Mesothelial cell of epicardium (in vitro differentiated cells): ENCODE results near the gene PRPF40A. TPM values are rescaled to one million over a fixed set of nuclear protein-coding genes. Genes with fewer than 3 reads are reported as not detected.
A peak's percentile ranks its signal among the peaks of the same experiment; 100 is the strongest.
"Not testable (repeated sequence)": the region's sequence is repeated elsewhere in the genome, so short reads cannot be mapped to it uniquely, and the experiment has no call there.

ENCODE experiments used
- DNase-seq, 2 experiments: peaks; one replicate each; pipeline ENCODE4 v3.0.0; 2021; ENCODE audit warnings: low spot score in 2 of 2; ENCODE audit not compliant: unreplicated experiment in 2 of 2
- H3K27ac Mint-ChIP-seq: 2 replicates; pipeline ENCODE4 v1.8.0; 2021; ENCODE audit warnings: mixed read lengths
- H3K27me3 Mint-ChIP-seq: 2 replicates; pipeline ENCODE4 v1.8.0; 2021; ENCODE audit warnings: low read depth, mixed read lengths
- H3K36me3 Mint-ChIP-seq: 2 replicates; pipeline ENCODE4 v1.8.0; 2021; ENCODE audit warnings: mixed read lengths
- H3K4me1 Mint-ChIP-seq: 2 replicates; pipeline ENCODE4 v1.8.0; 2021; ENCODE audit warnings: mixed read lengths
- H3K4me3 Mint-ChIP-seq: 2 replicates; pipeline ENCODE4 v1.8.0; 2021; ENCODE audit warnings: mild to moderate bottlenecking, moderate library complexity, mixed read lengths
- H3K9me3 Mint-ChIP-seq: 2 replicates; pipeline ENCODE4 v1.8.0; 2021; ENCODE audit warnings: mixed read lengths
- CTCF ChIP-seq: fragments of 200-600 bp; sonication (generic); IDR thresholded peaks from one replicate; pipeline ENCODE4 v1.5.0; 2021; ENCODE audit warnings: antibody characterized with exemption; ENCODE audit not compliant: unreplicated experiment
- total RNA-seq: library from RNA; stranded (reverse); gene quantifications from 3 replicates; pipeline ENCODE4 v1.2.1, GENCODE V29; 2021

The PRPF40A gene
- 132 to 147 TPM (median 134 TPM) in 3 replicates for total RNA-seq

GRCh38 chr2:152717228-152718075, at the start of gene PRPF40A:
PRPF40A (minus strand) TSS chr2:152717461; CDS start chr2:152717439, 22 bp downstream.
- peak within 1 kb of the TSS; percentile 99 for H3K27ac Mint-ChIP-seq
- peak; percentile 93 to 96 for DNase-seq
- H3K4me1 Mint-ChIP-seq = peaks cover 41% of the 10 kb centered on the region
- H3K9me3 Mint-ChIP-seq = no peaks in the 10 kb centered on the region
- peak within 1 kb of the TSS; percentile 96 for H3K4me3 Mint-ChIP-seq
- peaks cover 13% of the 10 kb centered on the region for H3K36me3 Mint-ChIP-seq
- no peak for TF ChIP-seq CTCF
- H3K27me3 Mint-ChIP-seq = no peaks in the 10 kb centered on the region

- H3K4me3 Mint-ChIP-seq = no peak overlapping the region
- no peak for TF ChIP-seq CTCF
- peaks cover 3% of the 10 kb centered on the region for H3K36me3 Mint-ChIP-seq
- H3K27me3 Mint-ChIP-seq = no peaks in the 10 kb centered on the region
- DNase-seq = no peak
- no peak overlapping the region for H3K27ac Mint-ChIP-seq
- H3K9me3 Mint-ChIP-seq = no peaks in the 10 kb centered on the region
- H3K4me1 Mint-ChIP-seq = peaks cover 16% of the 10 kb centered on the region
These were observed 49.7 kb upstream of the PRPF40A start for GRCh38 chr2:152766928-152767327.

DNA sequence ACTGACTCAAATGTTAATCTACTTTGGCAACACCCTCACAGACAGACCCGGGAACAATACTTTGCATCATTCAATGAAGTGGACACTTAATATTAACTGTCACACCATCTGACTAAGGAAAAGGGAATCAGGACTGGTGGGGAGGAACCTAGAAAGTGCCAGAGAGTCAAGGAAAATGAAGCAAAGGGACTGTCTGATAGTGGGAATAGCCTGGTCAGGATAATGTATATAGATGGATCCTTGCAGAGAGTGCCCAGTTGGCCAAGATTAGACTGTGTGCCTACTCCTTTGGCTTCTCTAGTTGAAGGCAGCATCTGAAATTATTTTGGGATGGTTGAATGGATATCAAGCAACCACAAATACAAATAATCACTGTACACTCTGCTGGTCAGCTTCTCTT, 46.4 kb upstream of the PRPF40A start:
- no peak for TF ChIP-seq CTCF
- no peaks in the 10 kb centered on the region for H3K27me3 Mint-ChIP-seq
- H3K27ac Mint-ChIP-seq = no peak overlapping the region
- H3K9me3 Mint-ChIP-seq = no peaks in the 10 kb centered on the region
- H3K4me3 Mint-ChIP-seq = no peak overlapping the region
- DNase-seq = no peak
- H3K36me3 Mint-ChIP-seq = peaks cover 5% of the 10 kb centered on the region
- H3K4me1 Mint-ChIP-seq = peaks cover 12% of the 10 kb centered on the region

DNA sequence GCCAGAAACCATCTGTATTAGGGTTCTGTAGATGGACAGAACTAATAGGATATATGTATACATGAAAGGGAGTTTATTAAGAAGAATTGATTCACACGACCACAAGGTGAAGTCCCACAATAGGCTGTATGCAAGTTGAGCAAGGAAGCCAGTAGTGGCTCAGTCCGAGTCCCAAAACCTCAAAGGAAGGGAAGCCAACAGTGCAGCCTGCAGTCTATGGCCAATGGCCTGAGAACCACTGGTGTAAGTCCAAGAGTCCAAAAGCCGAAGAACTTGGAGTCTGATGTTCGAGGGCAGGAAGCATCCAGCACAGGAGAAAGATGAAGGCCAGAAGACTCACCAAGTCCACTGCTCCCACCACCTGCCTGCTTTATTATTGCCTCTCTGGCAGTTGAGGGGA, 45.9 kb upstream of the PRPF40A start:
- not testable (repeated sequence) for H3K36me3 Mint-ChIP-seq, DNase-seq, H3K9me3 Mint-ChIP-seq, H3K27ac Mint-ChIP-seq, H3K4me3 Mint-ChIP-seq, H3K27me3 Mint-ChIP-seq
- peaks cover 11% of the 10 kb centered on the region for H3K4me1 Mint-ChIP-seq

GRCh38 chr2:152762202-152762601, 44.9 kb upstream of the PRPF40A start:
- Mint-ChIP-seq H3K9me3 (no peaks in the 10 kb centered on the region), H3K27ac (peak overlapping the region; percentile 8), H3K4me3 (no peak overlapping the region), H3K27me3 (no peaks in the 10 kb centered on the region), H3K36me3 (peaks cover 7% of the 10 kb centered on the region), H3K4me1 (peaks cover 11% of the 10 kb centered on the region)
- DNase-seq = no peak
- no peak for TF ChIP-seq CTCF

DNA sequence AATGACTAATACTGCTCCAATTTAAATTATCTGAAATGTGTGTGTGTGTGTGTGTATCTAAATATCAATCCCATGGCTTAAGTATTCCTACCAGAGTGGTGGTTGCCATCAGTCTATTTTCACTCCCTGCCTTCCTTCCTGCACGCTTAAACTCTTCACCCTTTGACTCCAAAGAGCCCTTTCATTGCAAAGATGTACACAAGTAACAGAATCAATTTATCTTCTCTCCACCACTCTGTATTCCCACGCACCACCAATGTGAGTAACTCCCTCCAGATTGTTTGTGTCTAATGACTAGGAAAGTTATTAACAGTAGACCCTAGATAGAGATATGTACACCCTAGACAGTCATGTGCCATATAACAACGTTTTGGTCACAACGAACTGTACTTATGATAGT, 44.0 kb upstream of the PRPF40A start:
- Mint-ChIP-seq H3K4me3 (no peak overlapping the region), H3K9me3 (no peaks in the 10 kb centered on the region), H3K4me1 (peaks cover 11% of the 10 kb centered on the region), H3K36me3 (peaks cover 10% of the 10 kb centered on the region), H3K27ac (peak overlapping the region; percentile 3), H3K27me3 (no peaks in the 10 kb centered on the region)
- no peak for DNase-seq
- TF ChIP-seq CTCF = no peak
